Progenitor cell of endocrine pancreas (in vitro differentiated cells): Measurements from ENCODE around the gene CLIP4. TPM values are rescaled to one million over a fixed set of nuclear protein-coding genes. Genes with fewer than 3 reads are reported as not detected.

Experiments
- DNase-seq: peaks from one replicate; pipeline ENCODE4 v3.0.0; 2021; ENCODE audit warnings: low spot score; ENCODE audit not compliant: unreplicated experiment
- H3K27ac Mint-ChIP-seq: 2 replicates; pipeline ENCODE4 v1.8.0; 2021; ENCODE audit warnings: mild to moderate bottlenecking, moderate library complexity, mixed read lengths
- H3K27me3 Mint-ChIP-seq: 2 replicates; pipeline ENCODE4 v1.8.0; 2021; ENCODE audit warnings: mixed read lengths
- H3K36me3 Mint-ChIP-seq: 2 replicates; pipeline ENCODE4 v1.8.0; 2022; ENCODE audit warnings: mixed read lengths; ENCODE audit not compliant: insufficient read depth
- H3K4me1 Mint-ChIP-seq: 2 replicates; pipeline ENCODE4 v1.8.0; 2021; ENCODE audit warnings: low read depth, mixed read lengths
- H3K4me3 Mint-ChIP-seq: 2 replicates; pipeline ENCODE4 v1.8.0; 2021; ENCODE audit warnings: low read depth, mild to moderate bottlenecking, moderate library complexity, mixed read lengths
- H3K9me3 Mint-ChIP-seq: 2 replicates; pipeline ENCODE4 v1.8.0; 2021; ENCODE audit warnings: low read depth, mixed read lengths
- CTCF ChIP-seq: fragments of 200-600 bp; sonication (generic); IDR thresholded peaks from one replicate; pipeline ENCODE4 v1.5.0; 2021; ENCODE audit warnings: antibody characterized with exemption, mild to moderate bottlenecking; ENCODE audit not compliant: unreplicated experiment
- total RNA-seq: library from RNA; stranded (reverse); gene quantifications from 2 replicates; pipeline ENCODE4 v1.2.1, GENCODE V29; 2021

CLIP4 gene
- total RNA-seq, 1 donor from 2014 or later = 13.7 TPM

GRCh38 chr2:29224693-29225551 is 109.7 kb downstream of the CLIP4 start:
- H3K4me1 Mint-ChIP-seq = no peaks in the 10 kb centered on the region
- H3K4me3 Mint-ChIP-seq = no peak overlapping the region
- peaks cover 10% of the 10 kb centered on the region for H3K27me3 Mint-ChIP-seq
- no peak for DNase-seq
- no peaks in the 10 kb centered on the region for H3K9me3 Mint-ChIP-seq
- H3K36me3 Mint-ChIP-seq = no peaks in the 10 kb centered on the region
- no peak for TF ChIP-seq CTCF
- H3K27ac Mint-ChIP-seq = peak overlapping the region; percentile 22

- Mint-ChIP-seq H3K27me3 (peaks cover 10% of the 10 kb centered on the region), H3K9me3 (no peaks in the 10 kb centered on the region), H3K4me3 (no peak overlapping the region), H3K36me3 (no peaks in the 10 kb centered on the region), H3K27ac (no peak overlapping the region), H3K4me1 (no peaks in the 10 kb centered on the region)
- no peak for DNase-seq
- peak; percentile 8 for TF ChIP-seq CTCF
Measured at GRCh38 chr2:29225814-29226213, 110.6 kb downstream of the CLIP4 start.

- peaks cover 10% of the 10 kb centered on the region for H3K27me3 Mint-ChIP-seq
- DNase-seq = no peak
- no peaks in the 10 kb centered on the region for H3K36me3 Mint-ChIP-seq
- H3K9me3 Mint-ChIP-seq = no peaks in the 10 kb centered on the region
- TF ChIP-seq CTCF = no peak
- no peak overlapping the region for H3K4me3 Mint-ChIP-seq
- H3K4me1 Mint-ChIP-seq = no peaks in the 10 kb centered on the region
- H3K27ac Mint-ChIP-seq = no peak overlapping the region
Measured at GRCh38 chr2:29226375-29226774, 111.2 kb downstream of the CLIP4 start.

- Mint-ChIP-seq H3K4me3 (no peak overlapping the region), H3K27me3 (peaks cover 10% of the 10 kb centered on the region), H3K4me1 (no peaks in the 10 kb centered on the region), H3K27ac (no peak overlapping the region), H3K36me3 (no peaks in the 10 kb centered on the region), H3K9me3 (no peaks in the 10 kb centered on the region)
- TF ChIP-seq CTCF = no peak
- DNase-seq = no peak
Measured at GRCh38 chr2:29226808-29227207, 111.6 kb downstream of the CLIP4 start.

GRCh38 chr2:29227935-29228675 is 112.9 kb downstream of the CLIP4 start:
- DNase-seq = no peak
- Mint-ChIP-seq H3K27ac (no peak overlapping the region), H3K27me3 (peaks cover 10% of the 10 kb centered on the region), H3K4me3 (no peak overlapping the region), H3K36me3 (no peaks in the 10 kb centered on the region), H3K9me3 (no peaks in the 10 kb centered on the region), H3K4me1 (no peaks in the 10 kb centered on the region)
- no peak for TF ChIP-seq CTCF
